ENCODE measurements around the gene CREB5.

CREB5 gene

DNA sequence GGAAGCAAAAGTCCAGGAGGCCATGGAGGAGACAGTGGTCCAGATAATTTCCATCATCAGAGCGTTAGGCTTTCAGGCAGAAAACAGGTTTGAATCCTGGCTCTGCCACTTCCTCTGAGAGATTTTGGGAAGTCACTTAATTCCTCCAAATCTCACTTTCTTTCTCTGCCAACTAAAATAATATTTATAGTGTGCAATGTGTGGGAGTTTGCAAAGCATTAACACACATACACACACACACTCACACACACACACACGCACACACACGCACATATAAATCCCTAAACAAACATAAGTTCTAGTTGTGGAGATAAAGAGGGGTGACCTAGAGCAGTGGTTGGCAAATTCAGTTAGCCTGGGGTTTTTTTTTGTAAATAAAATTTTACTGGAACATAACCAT is 461.0 kb downstream of the CREB5 start:
- DNase-seq: no peak

DNA sequence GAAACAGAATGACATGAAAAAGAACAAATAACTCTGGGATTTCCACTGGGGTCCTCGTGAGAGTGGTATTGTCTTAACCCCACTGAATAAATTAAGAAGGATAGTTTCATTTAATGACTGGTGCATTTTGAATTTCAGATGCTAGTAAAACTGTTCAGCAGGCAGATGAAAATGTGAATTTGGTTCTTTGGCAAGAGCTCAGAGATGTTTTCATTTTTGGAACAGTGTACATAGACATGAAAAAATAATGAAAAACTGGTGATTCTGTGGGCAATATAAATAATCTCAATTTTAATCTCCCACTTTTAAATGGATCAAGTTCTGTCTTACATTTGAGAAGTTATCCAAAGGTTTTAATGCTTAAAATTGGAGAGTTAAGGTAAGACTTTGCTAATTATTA is 461.7 kb downstream of the CREB5 start:
- DNase-seq: no peak

All from activated gamma-delta T cell treated with Interleukin-2 at 50 U/mL for 16 hours (primary cell).